ENCODE measurements around the gene GDPD4.
"Not testable (repeated sequence)": the region's sequence is repeated elsewhere in the genome, so short reads cannot be mapped to it uniquely, and the experiment has no call there.

GDPD4 gene

GRCh38 chr11:77301510-77301909, at the start of gene GDPD4:
Gene GDPD4, minus strand, starts transcription at chr11:77301686. Its CDS starts 16,549 bp downstream, at chr11:77285137.
- DNase-seq (ENCODE audit: low read depth): no peak

- DNase-seq (ENCODE audit: low read depth): no peak
These were observed 46.5 kb upstream of the GDPD4 start for GRCh38 chr11:77347948-77348347.

- DNase-seq (ENCODE audit: low read depth): no peak
These were observed 45.6 kb upstream of the GDPD4 start for GRCh38 chr11:77346906-77347603.

- DNase-seq (ENCODE audit: low read depth): no peak
These were observed 44.1 kb upstream of the GDPD4 start for GRCh38 chr11:77345621-77346020.

GRCh38 chr11:77340501-77340900, 39.0 kb upstream of the GDPD4 start:
- DNase-seq (ENCODE audit: low read depth): no peak

GRCh38 chr11:77332259-77332658, 30.8 kb upstream of the GDPD4 start:
- DNase-seq (ENCODE audit: low read depth): no peak

GRCh38 chr11:77325159-77325558, 23.7 kb upstream of the GDPD4 start:
- DNase-seq (ENCODE audit: low read depth): no peak

- no peak for DNase-seq (ENCODE audit: low read depth)
These were observed 23.0 kb upstream of the GDPD4 start for GRCh38 chr11:77324508-77324907.

GRCh38 chr11:77322926-77323590, 21.6 kb upstream of the GDPD4 start:
- DNase-seq (ENCODE audit: low read depth): no peak

- DNase-seq (ENCODE audit: low read depth): no peak
These were observed 21.0 kb upstream of the GDPD4 start for GRCh38 chr11:77322506-77322905.

- no peak for DNase-seq (ENCODE audit: low read depth)
These were observed 18.9 kb upstream of the GDPD4 start for GRCh38 chr11:77320351-77320750.

- DNase-seq (ENCODE audit: low read depth): no peak
These were observed 17.1 kb upstream of the GDPD4 start for GRCh38 chr11:77318600-77318999.

- DNase-seq (ENCODE audit: low read depth): no peak
These were observed 15.4 kb upstream of the GDPD4 start for GRCh38 chr11:77316733-77317342.

- DNase-seq (ENCODE audit: low read depth): no peak
These were observed 10.6 kb upstream of the GDPD4 start for GRCh38 chr11:77312107-77312506.

- DNase-seq (ENCODE audit: low read depth): no peak
These were observed 10.2 kb upstream of the GDPD4 start for GRCh38 chr11:77311701-77312100.

GRCh38 chr11:77310721-77311120, 9.2 kb upstream of the GDPD4 start:
- no peak for DNase-seq (ENCODE audit: low read depth)

- DNase-seq (ENCODE audit: low read depth): no peak
These were observed 8.1 kb upstream of the GDPD4 start for GRCh38 chr11:77309401-77310085.

- DNase-seq (ENCODE audit: low read depth): no peak
These were observed 7.4 kb upstream of the GDPD4 start for GRCh38 chr11:77308838-77309237.

GRCh38 chr11:77303328-77303727, 1.8 kb upstream of the GDPD4 start:
- no peak for DNase-seq (ENCODE audit: low read depth)

- no peak for DNase-seq (ENCODE audit: low read depth)
These were observed 1.3 kb upstream of the GDPD4 start for GRCh38 chr11:77302752-77303151.

- no peak for DNase-seq (ENCODE audit: low read depth)
These were observed 791 bp downstream of the GDPD4 start for GRCh38 chr11:77300695-77301094.

GRCh38 chr11:77300028-77300427, 1.5 kb downstream of the GDPD4 start:
- DNase-seq (ENCODE audit: low read depth): not testable (repeated sequence)

- DNase-seq (ENCODE audit: low read depth): no peak
These were observed 1.9 kb downstream of the GDPD4 start for GRCh38 chr11:77299528-77299993.
